LNCaP clone FGC (cell line): ENCODE measurements around the gene ROCK2.

Experiments
- DNase-seq: peaks from one replicate; pipeline ENCODE4 v3.0.0-alpha.2; 2011; ENCODE audit warnings: low read depth
- H3K4me3 ChIP-seq: 2 replicates; pipeline ENCODE4 v1.5.1; 2011; ENCODE audit warnings: mild to moderate bottlenecking, low read depth, low read length, control low read depth
- CTCF ChIP-seq: IDR thresholded peaks from 2 replicates; pipeline ENCODE4 v1.5.1; 2012; ENCODE audit warnings: mild to moderate bottlenecking; ENCODE audit not compliant: control insufficient read depth, insufficient read depth; ENCODE audit errors: extremely low read depth

ROCK2 gene

GRCh38 chr2:11242542-11243174 lies 101.8 kb downstream of the ROCK2 start:
- no peak for TF ChIP-seq CTCF
- H3K4me3 ChIP-seq, result no peak overlapping the region
- DNase-seq, result no peak

- TF ChIP-seq CTCF, result no peak
- H3K4me3 ChIP-seq, result no peak overlapping the region
- no peak for DNase-seq
These were observed 102.8 kb downstream of the ROCK2 start for GRCh38 chr2:11241412-11242203.

- H3K4me3 ChIP-seq, result no peak overlapping the region
- no peak for DNase-seq
- TF ChIP-seq CTCF, result no peak
These were observed 104.6 kb downstream of the ROCK2 start for GRCh38 chr2:11239666-11240462.

- no peak for TF ChIP-seq CTCF
- H3K4me3 ChIP-seq, result no peak overlapping the region
- no peak for DNase-seq
These were observed 105.3 kb downstream of the ROCK2 start for GRCh38 chr2:11239147-11239546.

- H3K4me3 ChIP-seq, result no peak overlapping the region
- no peak for DNase-seq
- TF ChIP-seq CTCF, result no peak
These were observed 107.3 kb downstream of the ROCK2 start for GRCh38 chr2:11237122-11237521.

- no peak for DNase-seq
- no peak overlapping the region for H3K4me3 ChIP-seq
- no peak for TF ChIP-seq CTCF
These were observed 108.1 kb downstream of the ROCK2 start for GRCh38 chr2:11236335-11236734.
